H9 (cell line): ENCODE results near the gene SLCO3A1. TPM values are rescaled to one million over a fixed set of nuclear protein-coding genes. Genes with fewer than 3 reads are reported as not detected.

Experiments
- DNase-seq: peaks from one replicate; pipeline ENCODE4 v3.0.0-alpha.2; 2017
- H2AFZ ChIP-seq: one replicate; pipeline ENCODE4 v1.6.1; 2013; ENCODE audit warnings: mild to moderate bottlenecking, low read length, control low read depth, moderate library complexity
- H2AK5ac ChIP-seq: 2 replicates; pipeline ENCODE4 v1.6.1; 2013; ENCODE audit warnings: low read length, control low read depth, mixed read lengths; ENCODE audit not compliant: insufficient read length
- H2BK120ac ChIP-seq: one replicate; pipeline ENCODE4 v1.6.1; 2013; ENCODE audit warnings: low read depth, mild to moderate bottlenecking, low read length, control low read depth, inconsistent platforms; ENCODE audit not compliant: poor library complexity, severe bottlenecking
- H2BK12ac ChIP-seq: 2 replicates; pipeline ENCODE4 v1.6.1; 2013; ENCODE audit warnings: low read length, control low read depth, mixed read lengths, low read depth; ENCODE audit not compliant: insufficient read length
- H2BK15ac ChIP-seq: 2 replicates; pipeline ENCODE4 v1.6.1; 2013; ENCODE audit warnings: low read depth, low read length, control low read depth
- H2BK20ac ChIP-seq: one replicate; pipeline ENCODE4 v1.6.1; 2013; ENCODE audit warnings: low read depth, mild to moderate bottlenecking, low read length, control low read depth, inconsistent platforms; ENCODE audit not compliant: poor library complexity, severe bottlenecking
- H2BK5ac ChIP-seq: 2 replicates; pipeline ENCODE4 v1.6.1; 2013; ENCODE audit warnings: low read length, control low read depth, mixed read lengths; ENCODE audit not compliant: insufficient read length
- H3K14ac ChIP-seq: 2 replicates; pipeline ENCODE4 v1.6.1; 2013; ENCODE audit warnings: low read length, control low read depth; ENCODE audit not compliant: insufficient read depth
- H3K18ac ChIP-seq: 2 replicates; pipeline ENCODE4 v1.6.1; 2013; ENCODE audit warnings: low read depth, mild to moderate bottlenecking, mixed read lengths, low read length, control low read depth; ENCODE audit not compliant: insufficient read length
- H3K23ac ChIP-seq: 2 replicates; pipeline ENCODE4 v1.6.1; 2013; ENCODE audit warnings: low read length, control low read depth, mixed read lengths, low read depth; ENCODE audit not compliant: insufficient read length
- H3K23me2 ChIP-seq: 2 replicates; pipeline ENCODE4 v1.6.1; 2013; ENCODE audit warnings: low read depth, mild to moderate bottlenecking, mixed read lengths, low read length, control low read depth; ENCODE audit not compliant: insufficient read length, poor library complexity, severe bottlenecking
- H3K27ac ChIP-seq: 2 replicates; pipeline ENCODE4 v1.5.1; 2013; ENCODE audit warnings: low read length, control low read depth, mixed read lengths, low read depth; ENCODE audit not compliant: insufficient read length
- H3K27me3 ChIP-seq: 2 replicates; pipeline ENCODE4 v1.6.1; 2013; ENCODE audit warnings: low read length, control low read depth, inconsistent platforms; ENCODE audit not compliant: insufficient read depth
- H3K4ac ChIP-seq: 2 replicates; pipeline ENCODE4 v1.6.1; 2013; ENCODE audit warnings: low read depth, mild to moderate bottlenecking, control low read depth, inconsistent platforms, low read length, moderate library complexity
- H3K4me1 ChIP-seq: 2 replicates; pipeline ENCODE4 v1.6.1; 2013; ENCODE audit warnings: low read length, control low read depth, inconsistent platforms; ENCODE audit not compliant: insufficient read depth
- H3K4me2 ChIP-seq: 2 replicates; pipeline ENCODE4 v1.6.1; 2013; ENCODE audit warnings: low read length, control low read depth, mixed read lengths; ENCODE audit not compliant: insufficient read length, insufficient read depth
- H3K56ac ChIP-seq: 2 replicates; pipeline ENCODE4 v1.6.1; 2013; ENCODE audit warnings: low read depth, mild to moderate bottlenecking, mixed read lengths, low read length, control low read depth; ENCODE audit not compliant: insufficient read length
- H3K79me1 ChIP-seq: 2 replicates; pipeline ENCODE4 v1.6.1; 2013; ENCODE audit warnings: low read depth, mild to moderate bottlenecking, moderate library complexity, low read length, control low read depth, inconsistent platforms; ENCODE audit not compliant: insufficient read depth, poor library complexity, severe bottlenecking
- H3K79me2 ChIP-seq: 2 replicates; pipeline ENCODE4 v1.6.1; 2013; ENCODE audit warnings: low read length, control low read depth, inconsistent platforms; ENCODE audit not compliant: insufficient read depth
- H3K9ac ChIP-seq: 2 replicates; pipeline ENCODE4 v1.6.1; 2013; ENCODE audit warnings: low read length, control low read depth, mixed read lengths; ENCODE audit not compliant: insufficient read length; ENCODE audit errors: extremely low read depth
- H3K9me3 ChIP-seq: one replicate; pipeline ENCODE4 v1.6.1; 2013; ENCODE audit warnings: low read depth, low read length, inconsistent platforms; ENCODE audit not compliant: control insufficient read depth
- H3T11ph ChIP-seq: one replicate; pipeline ENCODE4 v1.6.1; 2013; ENCODE audit warnings: mild to moderate bottlenecking, low read length, control low read depth, inconsistent platforms
- H4K20me1 ChIP-seq: one replicate; pipeline ENCODE4 v1.6.1; 2013; ENCODE audit not compliant: control insufficient read depth, insufficient read length, insufficient read depth
- H4K5ac ChIP-seq: 2 replicates; pipeline ENCODE4 v1.6.1; 2013; ENCODE audit warnings: low read depth, mild to moderate bottlenecking, mixed read lengths, low read length, control low read depth; ENCODE audit not compliant: insufficient read length
- H4K8ac ChIP-seq: replicated peaks from 2 replicates; pipeline ENCODE4 v1.6.1; 2013; ENCODE audit warnings: low read length, control low read depth, mixed read lengths, low read depth; ENCODE audit not compliant: insufficient read length
- H4K91ac ChIP-seq: 2 replicates; pipeline ENCODE4 v1.6.1; 2013; ENCODE audit warnings: low read depth, mild to moderate bottlenecking, moderate library complexity, mixed read lengths, low read length, control low read depth; ENCODE audit not compliant: insufficient read length
- H3K27ac Mint-ChIP-seq, 3 experiments: 2 replicates in 2 of 3; 3 replicates in 1 of 3; pipeline ENCODE4 v1.8.0; 2020 to 2021; ENCODE audit warnings: mixed read lengths in 3 of 3, mild to moderate bottlenecking in 1 of 3, moderate library complexity in 1 of 3
- H3K27me3 Mint-ChIP-seq: 2 replicates; pipeline ENCODE4 v1.8.0; 2021; ENCODE audit warnings: low read depth, mild to moderate bottlenecking, moderate library complexity, mixed read lengths
- H3K36me3 Mint-ChIP-seq, 3 experiments: 2 replicates in 2 of 3; 3 replicates in 1 of 3; pipeline ENCODE4 v1.8.0; 2020 to 2021; ENCODE audit warnings: low read depth in 3 of 3, mixed read lengths in 3 of 3; ENCODE audit not compliant: insufficient read depth in 1 of 3
- H3K4me1 Mint-ChIP-seq, 2 experiments: 2 replicates each; pipeline ENCODE4 v1.8.0; 2020; ENCODE audit warnings: mixed read lengths in 2 of 2
- H3K4me3 Mint-ChIP-seq, 2 experiments: 2 replicates in 1 of 2; 3 replicates in 1 of 2; pipeline ENCODE4 v1.8.0; 2020 to 2021; ENCODE audit warnings: mild to moderate bottlenecking in 2 of 2, mixed read lengths in 2 of 2, moderate library complexity in 1 of 2
- H3K9me3 Mint-ChIP-seq, 2 experiments: 2 replicates in 1 of 2; 3 replicates in 1 of 2; pipeline ENCODE4 v1.8.0; 2020; ENCODE audit warnings: mild to moderate bottlenecking in 2 of 2, mixed read lengths in 2 of 2, moderate library complexity in 1 of 2
- CTCF ChIP-seq: fragments of 200-600 bp; sonication (generic); conservative IDR thresholded peaks from 3 replicates; pipeline ENCODE4 v1.8.0; 2021; ENCODE audit warnings: antibody characterized with exemption, mild to moderate bottlenecking
- WGBS: extraction: QIAGEN DNeasy Blood & Tissue Kit; methylation state at CpG from one replicate; pipeline ENCODE4 v1.1.7; 2013; ENCODE audit warnings: missing lambda C conversion rate, low lambda C conversion rate, mixed read lengths; ENCODE audit not compliant: insufficient read length; ENCODE audit errors: extremely low coverage; 5-methylcytosine and 5-hydroxymethylcytosine counted together
- total RNA-seq: library from RNA; stranded (reverse); gene quantifications from 2 replicates; pipeline ENCODE4 v1.2.1, GENCODE V29; 2021

SLCO3A1 gene
- total RNA-seq, 1 experiment from 2014 or later, result 9.4 TPM

- Histone ChIP-seq H2BK5ac (no peak overlapping the region), H2BK12ac (no peak overlapping the region), H2BK20ac (no peak overlapping the region), H3K27ac (no peak overlapping the region), H3K23ac (no peak overlapping the region), H2AFZ (no peak overlapping the region), H3K56ac (no peak overlapping the region), H3T11ph (no peak overlapping the region), H2BK120ac (no peak overlapping the region), H3K9ac (no peak overlapping the region), H3K4me2 (no peak overlapping the region), H4K20me1 (no peaks in the 10 kb centered on the region), H2BK15ac (no peak overlapping the region), H3K4me1 (peaks cover 5% of the 10 kb centered on the region; the same call in 1 of the 2 replicates), H3K79me1 (no peaks in the 10 kb centered on the region), H3K14ac (no peak overlapping the region), H4K8ac (no peak overlapping the region), H3K79me2 (peaks cover 2% of the 10 kb centered on the region; the same call in 1 of the 2 replicates), H2AK5ac (no peak overlapping the region), H3K18ac (no peak overlapping the region), H3K23me2 (no peaks in the 10 kb centered on the region), H3K4ac (no peak overlapping the region), H3K9me3 (no peaks in the 10 kb centered on the region), H4K5ac (no peak overlapping the region), H4K91ac (no peak overlapping the region), H3K27me3 (no peaks in the 10 kb centered on the region)
- Mint-ChIP-seq H3K36me3 (no peaks in the 10 kb centered on the region; a peak in 1 of 7 replicates), H3K4me1 (peaks cover 33 to 39% of the 10 kb centered on the region in 2 experiments), H3K4me3 (no peak overlapping the region), H3K27me3 (no peaks in the 10 kb centered on the region), H3K9me3 (no peaks in the 10 kb centered on the region), H3K27ac (no peak overlapping the region)
- no peak for DNase-seq
- WGBS, result no CpG with 5 or more reads among the region's 10 CpGs
- no peak for TF ChIP-seq CTCF
Observed at GRCh38 chr15:91878319-91878870, 24.9 kb downstream of the SLCO3A1 start.
